ENCODE data around the gene RASIP1.
"Not testable (repeated sequence)": the region's sequence is repeated elsewhere in the genome, so short reads cannot be mapped to it uniquely, and the experiment has no call there.

The RASIP1 gene

DNA sequence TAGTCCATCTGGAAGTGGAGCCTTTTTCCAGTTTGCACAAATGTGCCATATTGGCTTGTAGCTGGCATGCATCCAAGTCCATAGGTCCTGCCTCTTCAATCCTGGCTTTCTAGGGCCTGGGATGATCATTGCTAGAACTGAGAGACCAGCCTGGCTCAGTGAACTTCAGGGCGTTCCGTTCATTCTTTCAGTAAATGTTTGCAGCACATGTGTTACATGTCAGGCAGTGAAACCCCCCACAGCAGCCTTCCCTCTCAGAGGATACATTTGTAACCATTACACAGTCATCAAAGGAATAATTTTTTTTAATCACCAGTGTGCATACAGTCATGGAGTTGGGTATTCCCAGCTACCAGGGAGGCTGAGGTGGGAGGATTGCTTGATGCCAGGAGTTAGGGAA, 35.0 kb downstream of the RASIP1 start:
- DNase-seq, result no peak

DNA sequence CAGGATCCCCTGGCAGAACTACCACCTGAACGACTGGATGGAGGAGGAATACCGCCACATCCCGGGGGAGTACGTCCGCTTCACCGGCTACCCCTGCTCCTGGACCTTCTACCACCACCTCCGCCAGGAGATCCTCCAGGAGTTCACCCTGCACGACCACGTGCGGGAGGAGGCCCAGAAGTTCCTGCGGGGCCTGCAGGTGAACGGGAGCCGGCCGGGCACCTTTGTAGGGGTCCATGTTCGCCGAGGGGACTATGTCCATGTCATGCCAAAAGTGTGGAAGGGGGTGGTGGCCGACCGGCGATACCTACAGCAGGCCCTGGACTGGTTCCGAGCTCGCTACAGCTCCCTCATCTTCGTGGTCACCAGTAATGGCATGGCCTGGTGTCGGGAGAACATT, 37.1 kb downstream of the RASIP1 start:
- DNase-seq, result no peak

- DNase-seq, result no peak
Observed at GRCh38 chr19:48702701-48703100, 37.7 kb downstream of the RASIP1 start.

- no peak for DNase-seq
Observed at GRCh38 chr19:48698046-48698445, 42.4 kb downstream of the RASIP1 start.

GRCh38 chr19:48696353-48697010, 43.9 kb downstream of the RASIP1 start:
- DNase-seq, result no peak

DNA sequence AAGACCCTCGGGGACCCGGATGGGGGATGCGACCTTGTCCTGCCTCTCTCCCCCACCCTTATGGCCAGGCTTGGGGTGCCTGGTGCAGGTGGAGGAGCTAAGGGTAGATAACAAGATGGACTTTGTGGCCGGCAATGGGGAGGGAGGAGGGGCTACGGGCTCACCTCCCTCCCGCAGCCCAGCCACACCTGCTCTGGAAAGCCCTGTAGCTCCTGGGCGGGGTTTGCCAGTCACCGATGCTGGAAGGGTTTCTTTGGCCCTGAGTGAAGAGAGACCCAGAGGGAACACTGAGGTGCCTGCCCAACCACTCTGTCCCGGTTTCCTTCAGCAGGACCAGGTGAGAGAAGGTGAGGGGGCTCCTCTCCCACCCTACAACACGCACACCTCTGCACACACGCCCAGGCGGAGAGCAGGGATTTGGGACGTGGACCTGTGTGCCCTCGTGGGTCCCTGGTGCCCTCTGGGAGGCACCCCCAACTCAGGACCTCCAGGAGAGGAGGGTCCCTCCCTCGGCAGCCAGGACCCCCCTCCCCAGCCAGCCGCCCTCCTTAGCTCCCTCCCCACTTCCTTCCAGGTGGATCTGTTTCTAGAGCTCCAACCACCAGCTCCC, 44.6 kb downstream of the RASIP1 start, which contains the start of gene FUT2:
TSS of gene FUT2 (plus strand) at position 229 of the 610 bp plus-strand sequence. CDS start 6,986 bp downstream, outside the sequence.
- DNase-seq, result peak in 1 of 2 experiments; percentile 25

DNA sequence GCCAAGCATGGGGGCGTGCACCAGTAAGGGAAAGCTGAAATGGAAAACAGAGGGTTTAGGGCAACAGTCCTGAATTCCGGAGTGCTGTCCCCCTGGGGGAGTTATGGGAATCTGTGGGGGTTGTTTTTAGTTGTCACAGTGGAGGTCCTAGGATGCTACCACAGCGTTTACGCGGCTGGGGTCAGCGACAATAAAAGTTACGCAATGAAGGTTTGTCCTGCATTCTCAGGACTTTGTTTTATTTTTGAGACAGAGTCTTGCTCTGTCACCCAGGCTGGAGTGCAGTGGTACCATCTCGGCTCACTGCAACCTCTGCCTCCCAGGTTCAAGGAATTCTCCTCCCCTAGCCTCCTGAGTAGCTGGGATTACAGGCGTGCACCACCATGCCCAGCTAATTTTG, 46.8 kb downstream of the RASIP1 start:
- not testable (repeated sequence) for DNase-seq

GRCh38 chr19:48689449-48689848, 51.0 kb downstream of the RASIP1 start:
- DNase-seq, result no peak

DNA sequence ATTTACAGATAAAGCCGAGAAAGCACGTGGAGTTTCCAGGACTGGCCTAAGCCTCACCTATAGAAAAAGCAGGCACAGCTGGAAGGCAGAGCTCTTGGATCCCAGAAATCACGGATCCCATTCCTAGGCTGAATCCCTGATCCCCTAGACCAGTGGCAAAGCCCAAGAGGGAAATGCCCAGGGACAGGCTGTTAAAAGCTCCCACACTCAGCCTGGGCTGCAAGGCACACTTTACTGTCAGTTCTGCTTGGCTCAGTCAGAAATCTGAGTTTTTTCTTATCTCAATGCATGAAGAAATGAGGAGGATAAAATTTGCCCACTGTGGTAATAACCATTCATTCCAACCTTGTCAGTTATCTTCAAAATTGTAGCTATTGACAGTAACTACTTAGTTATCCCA, 52.6 kb downstream of the RASIP1 start:
- no peak for DNase-seq

- not testable (repeated sequence) for DNase-seq
Observed at GRCh38 chr19:48686637-48687036, 53.8 kb downstream of the RASIP1 start.

- DNase-seq, result no peak
Observed at GRCh38 chr19:48686088-48686487, 54.3 kb downstream of the RASIP1 start.

DNA sequence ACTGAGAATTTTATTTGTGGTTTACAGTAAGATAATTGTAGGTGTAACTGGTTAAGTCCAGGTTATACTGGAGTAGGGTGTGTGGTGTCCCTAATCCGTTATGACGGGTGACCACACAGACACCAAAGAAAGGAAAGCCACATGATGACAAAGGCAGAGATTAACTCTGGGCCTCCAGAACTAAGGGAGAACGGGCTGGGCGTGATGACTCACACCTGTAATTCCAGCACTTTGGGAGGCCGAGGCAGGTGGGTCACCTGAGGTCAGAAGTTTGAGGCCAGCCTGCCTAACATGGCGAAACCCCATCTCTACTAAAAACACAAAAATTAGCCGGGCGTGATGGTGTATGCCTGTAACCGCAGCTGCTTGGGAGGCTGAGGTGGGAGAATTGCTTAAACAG, 54.8 kb downstream of the RASIP1 start:
- no peak for DNase-seq

DNA sequence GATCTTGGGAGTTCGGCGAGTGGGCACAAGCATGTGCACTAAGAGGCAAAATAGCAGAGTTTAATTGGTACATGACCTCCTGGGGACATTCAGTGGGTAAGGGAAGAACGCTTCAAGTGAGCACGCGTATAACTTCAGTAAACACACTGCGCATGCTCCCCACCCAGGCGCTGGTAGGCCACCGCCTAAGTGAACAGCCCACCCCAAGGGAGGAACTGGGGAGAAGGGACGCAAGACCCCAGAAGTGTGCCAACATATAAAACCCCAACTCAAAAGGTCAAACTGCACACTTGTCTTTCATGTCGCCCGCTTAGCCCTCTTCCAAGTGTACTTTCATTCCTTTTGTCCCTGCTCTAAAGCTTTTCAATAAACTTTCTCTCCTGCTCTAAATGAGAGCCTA, 57.1 kb downstream of the RASIP1 start:
- DNase-seq, result no peak

GRCh38 chr19:48681127-48681470, 59.3 kb downstream of the RASIP1 start:
- DNase-seq, result no peak

DNA sequence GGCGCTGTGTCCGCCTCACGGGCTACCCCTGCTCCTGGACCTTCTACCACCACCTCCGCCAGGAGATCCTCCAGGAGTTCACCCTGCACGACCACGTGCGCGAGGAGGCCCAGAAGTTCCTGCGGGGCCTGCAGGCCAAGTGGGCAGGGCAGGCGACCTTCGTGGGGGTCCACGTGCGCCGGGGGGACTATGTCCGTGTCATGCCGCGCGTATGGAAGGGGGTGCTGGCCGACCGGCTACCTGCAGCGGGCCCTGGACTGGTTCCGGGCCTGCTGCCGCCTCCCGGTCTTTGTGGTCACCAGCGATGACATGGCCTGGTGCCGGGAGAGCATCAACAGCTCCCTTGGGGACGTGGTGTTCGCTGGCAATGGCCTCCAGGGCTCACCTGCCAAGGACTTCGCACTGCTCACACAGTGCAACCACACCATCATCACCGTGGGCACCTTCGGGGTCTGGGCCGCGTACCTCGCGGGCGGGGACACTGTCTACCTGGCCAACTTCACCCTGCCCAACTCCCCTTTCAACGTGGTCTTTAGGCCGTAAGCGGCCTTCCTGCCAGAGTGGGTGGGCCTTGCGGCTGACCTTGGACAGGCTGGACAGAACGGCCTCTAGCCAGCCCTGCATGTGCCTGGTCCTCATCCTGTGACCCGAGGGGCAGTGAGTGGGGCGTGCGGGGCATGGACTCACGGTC, 59.8 kb downstream of the RASIP1 start:
- DNase-seq, result no peak

DNA sequence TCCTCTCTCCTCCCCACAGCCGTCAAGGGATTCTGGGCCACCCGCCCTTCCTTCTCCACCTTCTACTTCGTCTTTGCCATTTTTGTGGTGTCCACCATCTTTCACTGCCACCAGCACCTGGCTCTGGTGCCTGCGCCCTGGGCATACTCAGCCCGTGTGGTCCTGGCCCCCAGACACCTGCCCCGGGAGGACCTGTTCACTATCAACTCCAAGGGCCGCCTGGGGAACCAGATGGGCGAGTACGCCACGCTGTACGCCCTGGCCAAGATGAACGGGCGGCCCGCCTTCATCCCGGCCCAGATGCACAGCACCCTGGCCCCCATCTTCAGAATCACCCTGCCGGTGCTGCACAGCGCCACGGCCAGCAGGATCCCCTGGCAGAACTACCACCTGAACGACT, 60.4 kb downstream of the RASIP1 start:
- not testable (repeated sequence) for DNase-seq

GRCh38 chr19:48678201-48678600, 62.2 kb downstream of the RASIP1 start:
- DNase-seq, result no peak

- DNase-seq, result no peak
Observed at GRCh38 chr19:48676887-48677286, 63.5 kb downstream of the RASIP1 start.

- no peak for DNase-seq
Observed at GRCh38 chr19:48676487-48676886, 63.9 kb downstream of the RASIP1 start.

DNA sequence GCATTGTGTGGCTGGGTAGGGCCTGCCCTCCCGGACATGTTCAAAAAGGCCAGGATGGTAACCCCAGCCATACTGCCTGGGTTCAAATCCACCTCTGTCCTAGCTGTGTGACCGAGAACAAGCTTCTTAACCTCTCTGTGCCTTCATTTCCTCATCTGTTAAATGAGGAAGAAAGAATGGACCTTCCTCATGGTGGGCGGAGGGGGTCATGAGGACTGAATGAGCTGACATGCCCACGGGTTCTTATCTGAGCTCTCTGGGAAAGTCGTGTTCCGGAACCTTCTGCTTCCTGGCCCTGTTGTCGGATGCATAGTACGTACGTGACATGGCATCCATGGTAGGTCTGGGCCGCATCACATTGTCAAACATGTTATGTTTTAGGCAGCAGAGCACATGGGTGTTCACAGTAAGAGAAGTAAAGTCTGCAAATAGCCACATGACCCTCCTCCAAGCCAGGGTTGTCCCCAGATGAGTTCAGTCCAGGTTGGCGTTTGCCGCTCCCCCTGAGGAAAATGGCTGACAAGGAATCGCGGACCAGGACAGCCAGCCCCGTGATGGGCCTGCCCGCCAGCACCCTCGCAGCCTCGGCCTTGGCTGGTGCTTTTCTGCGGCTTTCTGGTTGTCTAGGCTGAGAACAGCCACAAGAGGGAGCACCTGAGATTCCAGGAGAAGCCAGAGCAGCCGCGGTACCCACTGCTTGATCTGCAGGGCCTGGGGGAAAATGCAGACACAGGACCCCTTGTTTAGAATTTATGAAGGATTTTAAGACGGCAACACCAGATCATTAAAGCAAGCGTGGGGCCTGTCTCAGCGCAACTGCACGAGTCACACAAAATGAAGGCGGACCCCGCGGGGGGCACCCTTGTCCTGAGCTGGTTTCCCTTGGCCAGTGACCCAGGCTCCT, 65.2 kb downstream of the RASIP1 start:
- peak; percentile 65 to 77 for DNase-seq

GRCh38 chr19:48674216-48674809, 66.1 kb downstream of the RASIP1 start:
- DNase-seq, result no peak

DNA sequence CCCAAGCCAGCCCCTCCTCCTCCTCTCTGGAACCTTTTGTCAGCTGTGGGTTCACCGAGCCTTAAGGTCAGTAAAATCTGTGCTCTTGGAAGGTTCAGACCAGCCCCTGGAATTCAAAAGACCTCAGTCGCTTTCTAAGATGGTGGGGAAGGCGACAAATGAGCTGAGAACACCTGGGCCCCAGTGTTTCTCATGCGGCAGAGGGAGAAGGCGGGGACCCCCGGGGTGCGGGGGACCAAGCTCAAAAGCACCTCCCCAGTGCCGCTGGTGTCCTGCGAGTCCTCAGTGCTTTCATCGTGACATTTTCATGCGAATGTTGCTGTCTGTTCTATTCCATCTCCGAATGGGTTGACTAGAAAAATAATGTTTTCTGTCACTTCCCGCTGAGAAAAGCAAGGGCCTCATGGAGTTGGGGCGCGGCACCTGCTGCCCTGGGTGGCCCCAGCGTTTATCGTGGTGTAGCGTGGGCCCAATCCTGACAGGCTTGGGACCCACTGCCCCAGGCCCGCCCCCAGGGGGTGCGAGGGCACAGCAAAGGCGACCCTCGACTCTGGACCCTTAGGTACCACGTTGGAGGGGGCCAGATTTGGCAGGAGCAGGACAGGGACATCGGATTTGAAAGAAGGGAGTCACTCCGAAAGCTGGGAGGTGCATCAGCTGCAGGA, 66.8 kb downstream of the RASIP1 start:
- DNase-seq, result no peak

Measured in SHP77 (cell line).